HepG2 (cell line): Measurements from ENCODE around the gene EXOSC6. TPM values are rescaled to one million over a fixed set of nuclear protein-coding genes. Genes with fewer than 3 reads are reported as not detected.

ENCODE experiments used
- CBX5 ChIP-seq: sonication (generic); formaldehyde crosslinking; IDR thresholded peaks from 2 replicates; pipeline ENCODE4 v1.4.0; 2020; ENCODE audit warnings: missing genetic modification reagents, borderline replicate concordance
- HHEX ChIP-seq: IDR thresholded peaks from 2 replicates; pipeline ENCODE4 v1.6.1; 2016; ENCODE audit warnings: control low read depth
- MIER2 ChIP-seq: IDR thresholded peaks from 2 replicates; pipeline ENCODE4 v1.6.1; 2016; ENCODE audit warnings: missing biosample characterization, missing genetic modification reagents
- MIXL1 ChIP-seq: IDR thresholded peaks from 2 replicates; pipeline ENCODE4 v1.6.1; 2016
- NFRKB ChIP-seq: fragments of 450-650 bp; IDR thresholded peaks from 2 replicates; pipeline ENCODE4 v1.6.1; 2017
- SP2 ChIP-seq: sonication (generic); formaldehyde crosslinking; IDR thresholded peaks from 2 replicates; pipeline ENCODE4 v1.5.1; 2020; ENCODE audit warnings: mild to moderate bottlenecking, missing genetic modification reagents
- ZFP36L2 ChIP-seq: sonication (generic); formaldehyde crosslinking; IDR thresholded peaks from 2 replicates; pipeline ENCODE4 v1.4.0; 2020; ENCODE audit warnings: missing genetic modification reagents
- ZFP37 ChIP-seq: sonication (generic); formaldehyde crosslinking; IDR thresholded peaks from 2 replicates; pipeline ENCODE4 v1.4.0; 2020; ENCODE audit warnings: missing genetic modification reagents, borderline replicate concordance
- ZFP62 ChIP-seq: sonication (generic); formaldehyde crosslinking; IDR thresholded peaks from 2 replicates; pipeline ENCODE4 v1.4.0; 2020; ENCODE audit warnings: missing genetic modification reagents
- ZKSCAN8 ChIP-seq: IDR thresholded peaks from 2 replicates; pipeline ENCODE4 v1.6.1; 2016; ENCODE audit warnings: borderline replicate concordance, missing genetic modification reagents, missing compliant biosample characterization
- ZMAT3 ChIP-seq: sonication (generic); formaldehyde crosslinking; conservative IDR thresholded peaks from 2 replicates; pipeline ENCODE4 v1.7.0; 2021; ENCODE audit warnings: missing genetic modification reagents
- ZNF136 ChIP-seq: sonication (generic); formaldehyde crosslinking; IDR thresholded peaks from 2 replicates; pipeline ENCODE4 v1.8.1; 2022; ENCODE audit warnings: low read depth, mild to moderate bottlenecking, moderate library complexity, missing genetic modification reagents
- ZNF282 ChIP-seq: fragments of 450-650 bp; IDR thresholded peaks from 2 replicates; pipeline ENCODE4 v1.6.1; 2018; ENCODE audit not compliant: partially characterized antibody
- ZNF430 ChIP-seq: sonication (generic); formaldehyde crosslinking; IDR thresholded peaks from 2 replicates; pipeline ENCODE4 v1.9.0; 2021; ENCODE audit warnings: mild to moderate bottlenecking, missing genetic modification reagents
- ZNF44 ChIP-seq: sonication (generic); formaldehyde crosslinking; IDR thresholded peaks from 2 replicates; pipeline ENCODE4 v1.5.1; 2020; ENCODE audit warnings: mild to moderate bottlenecking, missing genetic modification reagents
- ZNF496 ChIP-seq: sonication (generic); formaldehyde crosslinking; IDR thresholded peaks from 2 replicates; pipeline ENCODE4 v1.8.1; 2023; ENCODE audit warnings: mild to moderate bottlenecking, moderate library complexity, missing genetic modification reagents; ENCODE audit not compliant: insufficient replicate concordance
- ZNF616 ChIP-seq: sonication (generic); formaldehyde crosslinking; IDR thresholded peaks from 2 replicates; pipeline ENCODE4 v1.5.0; 2020; ENCODE audit warnings: low read depth, mild to moderate bottlenecking, missing genetic modification reagents
- ZNF678 ChIP-seq: sonication (generic); formaldehyde crosslinking; IDR thresholded peaks from 2 replicates; pipeline ENCODE4 v1.4.0; 2020; ENCODE audit warnings: mild to moderate bottlenecking, missing genetic modification reagents
- ZNF790 ChIP-seq: sonication (generic); formaldehyde crosslinking; IDR thresholded peaks from 2 replicates; pipeline ENCODE4 v1.8.0; 2022; ENCODE audit warnings: missing genetic modification reagents, mild to moderate bottlenecking, borderline replicate concordance
- polyA plus RNA-seq, 8 experiments: library from polyadenylated mRNA; depleted of rRNA in 3 of 8; stranded (reverse) in 7 of 8; unstranded in 1 of 8; fragments of >200 nt; fragmentation: Illumina TruSeq in 4 of 8; extraction: Trizol in 4 of 8; gene quantifications; 2 replicates each; pipeline versions ENCODE4 v1.2.1 to v1.2.3, GENCODE V29; 2011 to 2016; ENCODE audit warnings: low read depth in 4 of 8, missing spikeins in 1 of 8, mixed read lengths in 1 of 8; ENCODE audit not compliant: insufficient read depth in 1 of 8
- total RNA-seq, 5 experiments: library from RNA; depleted of rRNA; stranded (reverse); fragments of >200 nt; fragmentation: Illumina TruSeq; extraction: Trizol; gene quantifications; 2 replicates each; pipeline ENCODE4 v1.2.3, GENCODE V29; 2016; ENCODE audit warnings: low read depth in 1 of 5
- TF ChIP-seq, protein P1 (sequence below): sonication (generic); formaldehyde crosslinking; IDR thresholded peaks from 2 replicates; pipeline ENCODE4 v1.8.0; 2022; ENCODE audit warnings: missing genetic modification reagents, mild to moderate bottlenecking, inconsistent platforms, borderline replicate concordance
- TF ChIP-seq, protein P2 (sequence below): sonication (generic); formaldehyde crosslinking; IDR thresholded peaks from 2 replicates; pipeline ENCODE4 v1.4.0; 2020; ENCODE audit warnings: missing genetic modification reagents, mild to moderate bottlenecking, borderline replicate concordance
- TF ChIP-seq, protein P3 (sequence below): sonication (generic); formaldehyde crosslinking; IDR thresholded peaks from 2 replicates; pipeline ENCODE4 v1.4.0; 2020; ENCODE audit warnings: missing genetic modification reagents, borderline replicate concordance

EXOSC6 gene
- total and polyA plus RNA-seq, 2 of the 13 experiments (the other 11 are each of a cell fraction or from before 2014, with no cell fraction given) = 13.1 to 39.9 TPM

DNA sequence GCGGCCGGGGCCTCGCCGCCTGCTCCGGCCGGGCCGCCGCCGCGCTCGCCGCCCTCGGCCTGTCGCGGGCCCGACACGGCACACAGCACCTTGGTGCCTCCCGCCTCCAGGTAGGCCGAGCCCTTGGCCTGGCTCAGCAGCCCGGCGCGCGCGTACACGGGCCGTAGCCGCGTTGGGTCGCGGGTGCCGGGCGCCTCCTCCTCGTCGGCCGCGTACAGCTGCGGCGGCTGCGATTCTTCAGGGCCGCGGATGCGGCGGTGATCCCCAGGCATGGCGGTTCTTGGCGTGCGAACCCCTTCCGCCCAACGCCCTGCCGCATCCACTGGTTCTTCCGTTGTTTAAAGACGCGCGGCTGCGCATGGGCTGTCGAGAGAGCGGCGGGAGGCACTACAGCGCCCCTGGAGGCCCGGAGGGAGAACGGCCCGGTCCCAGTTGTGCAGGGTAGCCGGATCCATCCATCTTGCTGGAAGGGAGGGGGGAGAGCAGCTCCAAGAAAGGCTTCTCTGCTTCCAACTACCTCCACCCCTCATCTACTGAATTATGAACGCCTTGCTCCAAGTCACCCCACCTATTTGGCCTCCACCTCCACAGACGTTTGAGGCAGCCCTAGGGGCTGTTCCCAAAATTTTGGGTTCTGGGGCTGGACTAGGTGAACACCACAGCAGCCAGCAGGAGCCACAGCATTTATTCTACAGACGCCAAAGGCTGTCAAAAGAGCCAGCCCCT, at the start of gene EXOSC6 (continued):
- TF ChIP-seq ZKSCAN8 (peak; percentile 96; the same call in 1 of the 2 replicates), ZNF136 (CRISPR knock-in tag) (0 out of 2 replicates have a peak, but pooled peaks have one; percentile 90), SP2 (CRISPR knock-in tag) (peak; percentile 54), ZNF616 (CRISPR knock-in tag) (peak; percentile 90), MIXL1 (CRISPR knock-in tag) (peak; percentile 82), ZNF430 (CRISPR knock-in tag) (peak; percentile 96), ZFP36L2 (peak; percentile 89; the same call in 1 of the 2 replicates), ZNF44 (peak; percentile 71; the same call in 1 of the 2 replicates), ZNF282 (no peak), CBX5 (peak; percentile 98), ZFP37 (CRISPR knock-in tag) (peak; percentile 86), ZNF496 (peak; percentile 46), ZMAT3 (CRISPR knock-in tag) (peak; percentile 98), ZNF790 (peak; percentile 98), MIER2 (CRISPR knock-in tag) (peak; percentile 84), HHEX (CRISPR knock-in tag) (no peak), NFRKB (no peak), ZFP62 (CRISPR knock-in tag) (no peak), ZNF678 (CRISPR knock-in tag) (peak; percentile 87)
- TF ChIP-seq, protein P1, sequence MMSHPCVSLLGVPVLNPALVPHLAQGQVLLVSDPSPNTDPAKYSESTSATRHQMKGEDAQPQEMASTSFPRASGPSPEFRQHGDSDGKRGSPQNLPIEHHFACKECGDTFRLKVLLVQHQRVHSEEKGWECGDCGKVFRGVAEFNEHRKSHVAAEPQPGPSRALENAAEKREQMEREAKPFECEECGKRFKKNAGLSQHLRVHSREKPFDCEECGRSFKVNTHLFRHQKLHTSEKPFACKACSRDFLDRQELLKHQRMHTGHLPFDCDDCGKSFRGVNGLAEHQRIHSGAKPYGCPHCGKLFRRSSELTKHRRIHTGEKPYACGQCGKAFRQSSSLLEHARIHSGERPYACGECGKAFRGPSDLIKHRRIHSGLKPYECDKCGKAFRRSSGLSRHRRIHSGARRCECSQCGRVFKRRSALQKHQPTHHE = peak; percentile 85; the same call in 1 of the 2 replicates
- TF ChIP-seq, protein P2, sequence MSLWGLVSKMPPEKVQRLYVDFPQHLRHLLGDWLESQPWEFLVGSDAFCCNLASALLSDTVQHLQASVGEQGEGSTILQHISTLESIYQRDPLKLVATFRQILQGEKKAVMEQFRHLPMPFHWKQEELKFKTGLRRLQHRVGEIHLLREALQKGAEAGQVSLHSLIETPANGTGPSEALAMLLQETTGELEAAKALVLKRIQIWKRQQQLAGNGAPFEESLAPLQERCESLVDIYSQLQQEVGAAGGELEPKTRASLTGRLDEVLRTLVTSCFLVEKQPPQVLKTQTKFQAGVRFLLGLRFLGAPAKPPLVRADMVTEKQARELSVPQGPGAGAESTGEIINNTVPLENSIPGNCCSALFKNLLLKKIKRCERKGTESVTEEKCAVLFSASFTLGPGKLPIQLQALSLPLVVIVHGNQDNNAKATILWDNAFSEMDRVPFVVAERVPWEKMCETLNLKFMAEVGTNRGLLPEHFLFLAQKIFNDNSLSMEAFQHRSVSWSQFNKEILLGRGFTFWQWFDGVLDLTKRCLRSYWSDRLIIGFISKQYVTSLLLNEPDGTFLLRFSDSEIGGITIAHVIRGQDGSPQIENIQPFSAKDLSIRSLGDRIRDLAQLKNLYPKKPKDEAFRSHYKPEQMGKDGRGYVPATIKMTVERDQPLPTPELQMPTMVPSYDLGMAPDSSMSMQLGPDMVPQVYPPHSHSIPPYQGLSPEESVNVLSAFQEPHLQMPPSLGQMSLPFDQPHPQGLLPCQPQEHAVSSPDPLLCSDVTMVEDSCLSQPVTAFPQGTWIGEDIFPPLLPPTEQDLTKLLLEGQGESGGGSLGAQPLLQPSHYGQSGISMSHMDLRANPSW (CRISPR knock-in tag) = no peak
- TF ChIP-seq, protein P3, sequence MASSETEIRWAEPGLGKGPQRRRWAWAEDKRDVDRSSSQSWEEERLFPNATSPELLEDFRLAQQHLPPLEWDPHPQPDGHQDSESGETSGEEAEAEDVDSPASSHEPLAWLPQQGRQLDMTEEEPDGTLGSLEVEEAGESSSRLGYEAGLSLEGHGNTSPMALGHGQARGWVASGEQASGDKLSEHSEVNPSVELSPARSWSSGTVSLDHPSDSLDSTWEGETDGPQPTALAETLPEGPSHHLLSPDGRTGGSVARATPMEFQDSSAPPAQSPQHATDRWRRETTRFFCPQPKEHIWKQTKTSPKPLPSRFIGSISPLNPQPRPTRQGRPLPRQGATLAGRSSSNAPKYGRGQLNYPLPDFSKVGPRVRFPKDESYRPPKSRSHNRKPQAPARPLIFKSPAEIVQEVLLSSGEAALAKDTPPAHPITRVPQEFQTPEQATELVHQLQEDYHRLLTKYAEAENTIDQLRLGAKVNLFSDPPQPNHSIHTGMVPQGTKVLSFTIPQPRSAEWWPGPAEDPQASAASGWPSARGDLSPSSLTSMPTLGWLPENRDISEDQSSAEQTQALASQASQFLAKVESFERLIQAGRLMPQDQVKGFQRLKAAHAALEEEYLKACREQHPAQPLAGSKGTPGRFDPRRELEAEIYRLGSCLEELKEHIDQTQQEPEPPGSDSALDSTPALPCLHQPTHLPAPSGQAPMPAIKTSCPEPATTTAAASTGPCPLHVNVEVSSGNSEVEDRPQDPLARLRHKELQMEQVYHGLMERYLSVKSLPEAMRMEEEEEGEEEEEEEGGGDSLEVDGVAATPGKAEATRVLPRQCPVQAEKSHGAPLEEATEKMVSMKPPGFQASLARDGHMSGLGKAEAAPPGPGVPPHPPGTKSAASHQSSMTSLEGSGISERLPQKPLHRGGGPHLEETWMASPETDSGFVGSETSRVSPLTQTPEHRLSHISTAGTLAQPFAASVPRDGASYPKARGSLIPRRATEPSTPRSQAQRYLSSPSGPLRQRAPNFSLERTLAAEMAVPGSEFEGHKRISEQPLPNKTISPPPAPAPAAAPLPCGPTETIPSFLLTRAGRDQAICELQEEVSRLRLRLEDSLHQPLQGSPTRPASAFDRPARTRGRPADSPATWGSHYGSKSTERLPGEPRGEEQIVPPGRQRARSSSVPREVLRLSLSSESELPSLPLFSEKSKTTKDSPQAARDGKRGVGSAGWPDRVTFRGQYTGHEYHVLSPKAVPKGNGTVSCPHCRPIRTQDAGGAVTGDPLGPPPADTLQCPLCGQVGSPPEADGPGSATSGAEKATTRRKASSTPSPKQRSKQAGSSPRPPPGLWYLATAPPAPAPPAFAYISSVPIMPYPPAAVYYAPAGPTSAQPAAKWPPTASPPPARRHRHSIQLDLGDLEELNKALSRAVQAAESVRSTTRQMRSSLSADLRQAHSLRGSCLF = no peak
